ENCODE measurements around the gene VTI1A.

DNA sequence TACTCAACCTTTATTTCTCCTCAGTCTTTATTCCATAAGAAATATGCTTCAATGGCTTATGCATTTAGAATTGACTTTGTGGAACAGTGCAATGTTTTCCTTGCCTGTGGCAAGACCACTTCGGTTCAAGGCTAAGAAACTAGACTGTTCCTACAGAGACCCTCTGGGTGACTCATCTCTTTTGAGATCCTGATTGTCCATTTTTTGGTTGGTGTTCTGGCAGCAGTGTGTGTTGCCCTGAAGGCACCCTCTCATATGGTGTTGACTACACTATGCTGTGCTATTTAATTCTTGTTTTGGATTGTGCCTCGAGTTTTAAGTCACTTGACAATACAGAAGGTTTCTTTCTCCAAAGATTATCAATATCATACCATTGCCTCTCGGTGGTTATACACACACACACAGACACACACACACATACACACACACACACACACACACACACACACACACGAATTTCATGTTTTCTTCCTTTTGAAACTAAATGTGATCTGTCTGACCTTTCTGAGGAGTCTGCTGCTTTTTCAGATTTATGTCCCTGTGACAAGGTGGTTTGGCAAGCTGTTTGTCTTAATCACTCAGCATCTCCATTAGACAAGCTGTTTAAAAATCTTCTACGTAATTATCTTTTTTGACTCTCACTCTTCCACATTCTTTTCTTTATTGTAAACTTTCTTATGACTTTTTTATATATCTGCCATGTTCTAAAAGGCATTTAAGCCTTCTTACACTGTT is 187.2 kb downstream of the VTI1A start:
- TF ChIP-seq POLR2A (IDR thresholded peaks at IDR 0.05): no peak
- TF ChIP-seq, protein P1, sequence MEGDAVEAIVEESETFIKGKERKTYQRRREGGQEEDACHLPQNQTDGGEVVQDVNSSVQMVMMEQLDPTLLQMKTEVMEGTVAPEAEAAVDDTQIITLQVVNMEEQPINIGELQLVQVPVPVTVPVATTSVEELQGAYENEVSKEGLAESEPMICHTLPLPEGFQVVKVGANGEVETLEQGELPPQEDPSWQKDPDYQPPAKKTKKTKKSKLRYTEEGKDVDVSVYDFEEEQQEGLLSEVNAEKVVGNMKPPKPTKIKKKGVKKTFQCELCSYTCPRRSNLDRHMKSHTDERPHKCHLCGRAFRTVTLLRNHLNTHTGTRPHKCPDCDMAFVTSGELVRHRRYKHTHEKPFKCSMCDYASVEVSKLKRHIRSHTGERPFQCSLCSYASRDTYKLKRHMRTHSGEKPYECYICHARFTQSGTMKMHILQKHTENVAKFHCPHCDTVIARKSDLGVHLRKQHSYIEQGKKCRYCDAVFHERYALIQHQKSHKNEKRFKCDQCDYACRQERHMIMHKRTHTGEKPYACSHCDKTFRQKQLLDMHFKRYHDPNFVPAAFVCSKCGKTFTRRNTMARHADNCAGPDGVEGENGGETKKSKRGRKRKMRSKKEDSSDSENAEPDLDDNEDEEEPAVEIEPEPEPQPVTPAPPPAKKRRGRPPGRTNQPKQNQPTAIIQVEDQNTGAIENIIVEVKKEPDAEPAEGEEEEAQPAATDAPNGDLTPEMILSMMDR (IDR thresholded peaks at IDR 0.05): no peak

All from thyroid gland (tissue), 4 donors.